ENCODE data around the gene SLC16A2.
"Not testable (repeated sequence)": the region's sequence is repeated elsewhere in the genome, so short reads cannot be mapped to it uniquely, and the experiment has no call there.

The SLC16A2 gene

DNA sequence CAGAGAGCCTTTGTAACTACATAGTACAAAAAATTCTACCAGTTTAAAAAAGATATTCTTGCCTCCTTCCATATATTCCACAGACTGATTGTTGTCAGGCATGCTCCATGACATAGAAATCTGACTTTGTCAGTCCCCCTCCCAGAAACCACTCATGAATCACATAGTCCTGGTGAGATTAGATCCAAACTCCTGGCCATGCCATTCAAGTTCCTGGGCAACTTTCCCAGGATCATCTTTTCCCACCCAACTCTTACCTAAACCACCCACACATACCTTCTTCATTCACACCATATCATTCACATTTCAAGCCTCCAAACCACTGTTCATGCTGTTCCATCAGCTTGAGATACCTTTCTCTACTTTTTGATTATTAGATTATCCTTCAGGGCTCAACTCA lies 46.4 kb downstream of the SLC16A2 start:
- Histone ChIP-seq H3F3A (ENCODE audit: low read depth) (no peaks in the 10 kb centered on the region), H4K20me1 (ENCODE audit: insufficient read depth, low read length, poor library complexity, severe bottlenecking) (no peaks in the 10 kb centered on the region), H3K4me1 (ENCODE audit: insufficient read depth, low read length, poor library complexity, severe bottlenecking) (no peaks in the 10 kb centered on the region), H3K9me2 (replicated peaks; ENCODE audit: low read depth, low read length) (no peaks in the 10 kb centered on the region), H3K4me3 (ENCODE audit: low read length, poor library complexity, severe bottlenecking) (no peak overlapping the region), H3K9ac (ENCODE audit: low read depth, low read length, poor library complexity, severe bottlenecking) (no peak overlapping the region), H3K27me3 (ENCODE audit: insufficient read depth, low read length, poor library complexity, severe bottlenecking) (no peaks in the 10 kb centered on the region), H3K36me3 (ENCODE audit: insufficient read depth, low read length) (no peaks in the 10 kb centered on the region), H2AFZ (ENCODE audit: low read length) (no peak overlapping the region), H3K4me2 (ENCODE audit: low read depth, low read length, poor library complexity, severe bottlenecking) (no peak overlapping the region), H3K9me3 (ENCODE audit: insufficient read depth, low read depth, low read length) (no peaks in the 10 kb centered on the region), H3K79me2 (ENCODE audit: insufficient read depth, low read length) (no peaks in the 10 kb centered on the region)
- TF ChIP-seq, protein P1, sequence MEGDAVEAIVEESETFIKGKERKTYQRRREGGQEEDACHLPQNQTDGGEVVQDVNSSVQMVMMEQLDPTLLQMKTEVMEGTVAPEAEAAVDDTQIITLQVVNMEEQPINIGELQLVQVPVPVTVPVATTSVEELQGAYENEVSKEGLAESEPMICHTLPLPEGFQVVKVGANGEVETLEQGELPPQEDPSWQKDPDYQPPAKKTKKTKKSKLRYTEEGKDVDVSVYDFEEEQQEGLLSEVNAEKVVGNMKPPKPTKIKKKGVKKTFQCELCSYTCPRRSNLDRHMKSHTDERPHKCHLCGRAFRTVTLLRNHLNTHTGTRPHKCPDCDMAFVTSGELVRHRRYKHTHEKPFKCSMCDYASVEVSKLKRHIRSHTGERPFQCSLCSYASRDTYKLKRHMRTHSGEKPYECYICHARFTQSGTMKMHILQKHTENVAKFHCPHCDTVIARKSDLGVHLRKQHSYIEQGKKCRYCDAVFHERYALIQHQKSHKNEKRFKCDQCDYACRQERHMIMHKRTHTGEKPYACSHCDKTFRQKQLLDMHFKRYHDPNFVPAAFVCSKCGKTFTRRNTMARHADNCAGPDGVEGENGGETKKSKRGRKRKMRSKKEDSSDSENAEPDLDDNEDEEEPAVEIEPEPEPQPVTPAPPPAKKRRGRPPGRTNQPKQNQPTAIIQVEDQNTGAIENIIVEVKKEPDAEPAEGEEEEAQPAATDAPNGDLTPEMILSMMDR (conservative IDR thresholded peaks at IDR 0.05; ENCODE audit: low read length): no peak

DNA sequence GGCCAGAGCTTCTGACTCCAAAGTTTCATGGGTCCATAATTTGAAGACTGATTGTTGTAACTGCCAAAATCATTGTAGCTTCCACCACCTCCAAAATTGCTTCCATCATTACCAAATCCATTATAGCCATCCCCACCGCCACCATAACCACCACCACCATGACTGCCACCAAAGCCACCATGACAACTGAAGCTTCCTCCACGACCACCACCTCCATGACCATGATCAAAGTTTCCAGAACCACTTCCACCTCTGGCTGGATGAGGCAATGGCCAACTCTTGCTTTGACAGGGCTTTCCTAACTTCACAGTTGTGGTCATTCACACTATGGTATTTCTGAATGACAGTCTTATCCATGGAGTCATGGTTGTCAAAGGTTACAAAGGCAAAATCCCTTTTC lies 51.8 kb downstream of the SLC16A2 start:
- not testable (repeated sequence) for H3K27me3 ChIP-seq (ENCODE audit: insufficient read depth, low read length, poor library complexity, severe bottlenecking); H3K4me2 ChIP-seq (ENCODE audit: low read depth, low read length, poor library complexity, severe bottlenecking); H3K4me3 ChIP-seq (ENCODE audit: low read length, poor library complexity, severe bottlenecking); H2AFZ ChIP-seq (ENCODE audit: low read length); H3K36me3 ChIP-seq (ENCODE audit: insufficient read depth, low read length); H3K9me2 ChIP-seq (replicated peaks; ENCODE audit: low read depth, low read length); H3K9ac ChIP-seq (ENCODE audit: low read depth, low read length, poor library complexity, severe bottlenecking); H3K4me1 ChIP-seq (ENCODE audit: insufficient read depth, low read length, poor library complexity, severe bottlenecking); H4K20me1 ChIP-seq (ENCODE audit: insufficient read depth, low read length, poor library complexity, severe bottlenecking); H3K9me3 ChIP-seq (ENCODE audit: insufficient read depth, low read depth, low read length); H3K79me2 ChIP-seq (ENCODE audit: insufficient read depth, low read length); H3F3A ChIP-seq (ENCODE audit: low read depth)

DNA sequence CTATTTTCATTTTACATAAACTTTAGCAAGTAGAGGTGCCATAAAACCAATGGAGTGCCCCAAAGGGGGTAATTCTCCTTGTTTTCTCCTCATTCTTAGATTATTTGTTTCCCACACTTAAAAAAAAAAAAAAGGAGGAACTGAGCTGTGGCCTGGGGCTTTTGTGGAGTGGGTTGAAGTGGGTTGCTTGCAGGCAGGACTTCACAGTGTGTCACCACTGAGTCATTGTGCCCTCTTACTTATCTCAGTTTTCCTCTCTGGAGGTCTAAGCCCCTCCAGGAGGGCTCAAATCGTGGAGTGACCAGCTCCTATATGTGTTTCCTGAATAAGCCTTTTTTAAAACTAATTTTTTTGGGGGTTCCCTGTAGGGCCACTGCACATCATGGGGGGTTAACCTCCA lies 69.0 kb downstream of the SLC16A2 start:
- Histone ChIP-seq H3K4me2 (ENCODE audit: low read depth, low read length, poor library complexity, severe bottlenecking) (no peak overlapping the region), H3K4me3 (ENCODE audit: low read length, poor library complexity, severe bottlenecking) (no peak overlapping the region), H3K27me3 (ENCODE audit: insufficient read depth, low read length, poor library complexity, severe bottlenecking) (no peaks in the 10 kb centered on the region), H3K9me3 (ENCODE audit: insufficient read depth, low read depth, low read length) (no peaks in the 10 kb centered on the region), H3K79me2 (ENCODE audit: insufficient read depth, low read length) (no peaks in the 10 kb centered on the region), H4K20me1 (ENCODE audit: insufficient read depth, low read length, poor library complexity, severe bottlenecking) (no peaks in the 10 kb centered on the region), H3F3A (ENCODE audit: low read depth) (no peaks in the 10 kb centered on the region), H2AFZ (ENCODE audit: low read length) (no peak overlapping the region), H3K9me2 (replicated peaks; ENCODE audit: low read depth, low read length) (no peaks in the 10 kb centered on the region), H3K9ac (ENCODE audit: low read depth, low read length, poor library complexity, severe bottlenecking) (no peak overlapping the region), H3K36me3 (ENCODE audit: insufficient read depth, low read length) (no peaks in the 10 kb centered on the region), H3K4me1 (ENCODE audit: insufficient read depth, low read length, poor library complexity, severe bottlenecking) (no peaks in the 10 kb centered on the region)
- TF ChIP-seq EZH2phosphoT487 (IDR thresholded peaks at IDR 0.05; ENCODE audit: borderline replicate concordance): no peak
- TF ChIP-seq, protein P1 (conservative IDR thresholded peaks at IDR 0.05; ENCODE audit: low read length): no peak

DNA sequence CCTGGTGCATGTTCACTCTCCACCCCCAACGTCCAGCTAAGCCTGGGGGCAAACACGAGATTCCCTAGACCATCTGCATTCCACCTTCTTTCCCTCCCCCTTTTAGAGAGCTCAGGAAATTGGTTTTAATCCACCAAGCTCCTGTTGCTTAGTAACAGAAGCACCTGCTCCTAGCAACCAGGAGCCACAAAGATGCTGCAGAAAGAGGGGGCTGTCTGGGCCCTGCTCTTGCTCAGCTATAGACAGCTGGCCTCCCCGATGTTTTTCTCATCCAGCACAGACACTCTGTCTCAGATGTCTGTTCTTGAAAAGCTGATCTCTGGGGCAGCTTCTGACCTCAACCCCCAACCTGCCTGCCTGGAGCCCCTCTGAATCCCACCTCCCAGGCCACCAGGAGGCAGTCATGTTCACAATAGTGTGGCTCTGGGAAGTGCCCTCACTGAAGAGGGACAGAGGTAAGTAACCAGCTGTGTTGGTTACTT lies 71.5 kb downstream of the SLC16A2 start:
- H3F3A ChIP-seq (ENCODE audit: low read depth): no peaks in the 10 kb centered on the region
- H3K9ac ChIP-seq (ENCODE audit: low read depth, low read length, poor library complexity, severe bottlenecking): no peak overlapping the region
- no peaks in the 10 kb centered on the region for H3K27me3 ChIP-seq (ENCODE audit: insufficient read depth, low read length, poor library complexity, severe bottlenecking)
- no peaks in the 10 kb centered on the region for H3K9me2 ChIP-seq (replicated peaks; ENCODE audit: low read depth, low read length)
- H3K36me3 ChIP-seq (ENCODE audit: insufficient read depth, low read length): no peaks in the 10 kb centered on the region
- H3K79me2 ChIP-seq (ENCODE audit: insufficient read depth, low read length): no peaks in the 10 kb centered on the region
- H3K4me3 ChIP-seq (ENCODE audit: low read length, poor library complexity, severe bottlenecking): no peak overlapping the region
- TF ChIP-seq, protein P1 (conservative IDR thresholded peaks at IDR 0.05; ENCODE audit: low read length): peak; percentile 52; the same call in 1 of the 2 replicates
- TF ChIP-seq EZH2phosphoT487 (IDR thresholded peaks at IDR 0.05; ENCODE audit: borderline replicate concordance): no peak
- H3K4me2 ChIP-seq (ENCODE audit: low read depth, low read length, poor library complexity, severe bottlenecking): no peak overlapping the region
- H3K4me1 ChIP-seq (ENCODE audit: insufficient read depth, low read length, poor library complexity, severe bottlenecking): no peaks in the 10 kb centered on the region
- H3K9me3 ChIP-seq (ENCODE audit: insufficient read depth, low read depth, low read length): no peaks in the 10 kb centered on the region
- H2AFZ ChIP-seq (ENCODE audit: low read length): no peak overlapping the region
- no peaks in the 10 kb centered on the region for H4K20me1 ChIP-seq (ENCODE audit: insufficient read depth, low read length, poor library complexity, severe bottlenecking)

Data from Loucy (cell line).